DOHH2 (cell line): ENCODE data around the gene GLYATL3.

Experiments
- EZH2phosphoT487 ChIP-seq: fragments of 200-600 bp; sonication (generic); IDR thresholded peaks from 2 replicates; pipeline ENCODE4 v1.6.1; 2017; ENCODE audit warnings: borderline replicate concordance, mild to moderate bottlenecking, antibody characterized with exemption, low read length, moderate library complexity, mixed read lengths
- TF ChIP-seq, protein P1 (sequence below): fragments of 200-600 bp; sonication (generic); IDR thresholded peaks from one replicate; pipeline ENCODE4 v1.5.1; 2014; ENCODE audit warnings: antibody characterized with exemption, mild to moderate bottlenecking, low read depth, low read length; ENCODE audit not compliant: poor library complexity, severe bottlenecking

DNA sequence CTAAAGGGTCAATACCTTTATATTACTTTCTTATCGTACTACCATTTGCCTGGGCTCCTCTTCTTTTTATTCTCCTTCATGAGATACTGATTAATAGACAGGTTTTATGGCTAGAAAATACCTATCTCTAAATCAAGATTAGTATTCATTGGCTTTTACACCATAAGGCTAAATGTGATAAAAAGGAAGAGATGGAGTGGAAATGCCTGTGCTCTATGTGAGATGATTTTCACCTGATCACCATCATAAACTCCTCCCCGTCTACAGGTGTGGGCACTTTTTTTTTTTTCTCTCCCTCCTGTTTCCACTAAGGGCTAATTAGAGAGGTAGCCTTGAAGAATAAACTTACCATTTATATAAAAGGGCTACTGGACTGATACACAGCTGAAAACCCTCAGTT lies at the start of gene GLYATL3:
- TF ChIP-seq, protein P1, sequence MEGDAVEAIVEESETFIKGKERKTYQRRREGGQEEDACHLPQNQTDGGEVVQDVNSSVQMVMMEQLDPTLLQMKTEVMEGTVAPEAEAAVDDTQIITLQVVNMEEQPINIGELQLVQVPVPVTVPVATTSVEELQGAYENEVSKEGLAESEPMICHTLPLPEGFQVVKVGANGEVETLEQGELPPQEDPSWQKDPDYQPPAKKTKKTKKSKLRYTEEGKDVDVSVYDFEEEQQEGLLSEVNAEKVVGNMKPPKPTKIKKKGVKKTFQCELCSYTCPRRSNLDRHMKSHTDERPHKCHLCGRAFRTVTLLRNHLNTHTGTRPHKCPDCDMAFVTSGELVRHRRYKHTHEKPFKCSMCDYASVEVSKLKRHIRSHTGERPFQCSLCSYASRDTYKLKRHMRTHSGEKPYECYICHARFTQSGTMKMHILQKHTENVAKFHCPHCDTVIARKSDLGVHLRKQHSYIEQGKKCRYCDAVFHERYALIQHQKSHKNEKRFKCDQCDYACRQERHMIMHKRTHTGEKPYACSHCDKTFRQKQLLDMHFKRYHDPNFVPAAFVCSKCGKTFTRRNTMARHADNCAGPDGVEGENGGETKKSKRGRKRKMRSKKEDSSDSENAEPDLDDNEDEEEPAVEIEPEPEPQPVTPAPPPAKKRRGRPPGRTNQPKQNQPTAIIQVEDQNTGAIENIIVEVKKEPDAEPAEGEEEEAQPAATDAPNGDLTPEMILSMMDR, result no peak
- no peak for TF ChIP-seq EZH2phosphoT487
